OCI-M2 (cell line): ENCODE data around the gene CALB2.

Experiments used
- DNase-seq: peaks from one replicate; lab custom pipeline; 2025; ENCODE audit not compliant: unreplicated experiment; lab: John Stamatoyannopoulos, UW

Gene CALB2

DNA sequence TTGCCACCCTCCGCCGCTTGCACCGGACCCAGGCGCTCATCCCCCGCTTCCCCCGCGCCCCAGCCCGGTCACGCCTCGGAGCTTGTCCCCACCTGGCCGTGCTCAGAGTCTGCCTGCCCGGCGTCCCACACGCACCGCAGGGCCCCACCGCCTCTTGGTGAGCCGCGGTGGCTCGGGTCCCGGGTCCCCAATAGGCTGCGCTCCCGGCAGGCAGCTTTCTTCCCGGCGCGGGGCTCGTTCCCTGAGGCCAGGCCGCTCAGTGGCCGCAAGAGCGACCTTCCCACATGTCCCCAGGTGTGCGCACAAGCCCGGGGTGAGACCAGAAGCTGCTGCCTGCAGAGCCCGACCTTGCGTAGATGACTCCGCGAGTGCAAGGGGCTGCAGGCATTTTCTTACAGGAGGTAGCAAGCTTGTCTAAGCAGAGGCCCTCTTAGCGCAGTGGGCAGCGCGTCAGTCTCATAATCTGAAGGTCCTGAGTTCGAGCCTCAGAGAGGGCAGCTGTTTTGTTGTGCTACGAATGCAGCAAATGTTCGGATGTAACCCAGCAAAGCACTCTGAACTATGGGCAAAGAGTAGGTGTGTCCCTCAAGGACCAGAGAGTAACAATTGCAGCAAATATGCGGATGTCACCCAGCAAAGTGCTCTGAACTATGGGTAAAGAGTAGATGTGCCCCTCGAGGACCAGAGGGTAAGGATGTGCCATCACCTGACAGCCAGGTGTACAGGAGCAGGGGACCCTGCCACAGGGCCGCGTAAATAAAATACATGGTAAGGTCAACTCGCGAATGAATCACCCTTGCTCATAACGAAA is 67.8 kb downstream of the CALB2 start:
- no peak for DNase-seq

DNA sequence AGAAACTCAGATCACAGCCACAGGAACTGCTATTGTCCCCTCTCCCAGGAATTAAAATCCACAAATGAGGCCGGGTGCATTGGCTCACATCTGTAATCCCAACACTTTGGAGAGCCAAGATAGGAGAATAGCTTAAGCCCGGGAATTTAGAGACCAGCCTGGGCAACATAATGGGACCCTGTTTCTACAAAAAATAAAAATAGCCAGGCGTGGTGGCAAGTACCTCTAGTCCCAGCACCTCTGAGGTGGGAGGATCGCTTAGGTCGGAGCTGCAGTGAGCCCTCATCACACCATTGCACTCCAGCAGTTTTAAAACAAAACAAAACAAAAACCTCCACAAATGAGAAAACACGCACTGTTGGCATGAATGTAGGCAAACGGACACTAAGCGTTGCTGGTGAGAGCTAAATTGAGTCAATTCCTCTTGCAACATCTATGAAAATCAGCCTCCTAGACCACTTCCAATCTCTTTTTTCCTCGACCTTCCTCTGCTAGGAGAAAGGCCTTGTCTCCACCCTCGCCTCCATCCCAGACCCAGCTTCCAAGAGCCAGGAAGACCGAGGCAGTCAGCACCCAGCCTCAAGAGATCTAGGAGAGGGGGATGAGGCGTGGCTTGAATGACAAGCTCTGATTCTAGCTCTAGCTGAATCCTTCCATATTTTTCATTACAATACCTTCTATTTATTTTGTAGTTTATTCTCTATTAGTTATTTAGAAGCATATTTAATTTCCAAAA is 68.5 kb downstream of the CALB2 start:
- DNase-seq = no peak

DNA sequence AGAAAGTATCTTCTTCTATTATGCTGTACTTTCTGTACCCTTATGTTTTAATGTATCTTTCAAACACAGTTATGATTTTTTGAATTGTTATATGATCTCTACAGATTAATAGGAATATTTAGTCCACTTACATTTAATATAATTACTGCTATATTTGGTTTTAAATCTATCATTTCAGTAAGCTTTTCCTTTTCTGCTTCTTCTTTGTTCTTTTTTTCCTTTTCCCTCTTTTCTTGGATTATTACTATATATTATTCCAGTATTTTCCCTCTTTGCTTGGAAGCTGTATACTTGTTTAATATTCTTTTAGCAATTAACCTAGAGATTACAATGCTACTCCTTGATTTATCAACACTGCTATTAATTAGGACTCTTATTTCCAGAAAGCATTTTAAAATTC is 69.9 kb downstream of the CALB2 start:
- no peak for DNase-seq

- DNase-seq = no peak
Measured at GRCh38 chr16:71428883-71429282, 70.4 kb downstream of the CALB2 start.

DNA sequence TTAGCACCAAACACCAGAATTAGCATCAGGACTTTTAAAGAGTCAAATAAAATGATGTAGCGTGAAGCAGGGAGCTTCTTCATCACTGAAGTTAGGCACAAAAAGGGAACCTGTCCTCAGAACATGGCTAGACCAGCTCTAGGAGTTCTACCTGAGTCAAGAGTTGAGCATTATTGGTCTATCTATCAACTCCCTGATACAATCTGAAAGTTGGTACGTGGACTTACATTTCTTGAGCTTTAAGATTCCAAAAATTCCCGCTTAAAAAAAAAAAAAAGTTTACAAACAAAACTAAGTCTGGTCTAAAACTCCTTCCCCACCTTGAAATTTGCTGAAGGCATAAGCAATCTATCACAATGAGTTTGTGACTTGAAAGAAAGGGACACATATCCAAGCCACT is 71.1 kb downstream of the CALB2 start:
- DNase-seq = no peak

GRCh38 chr16:71430744-71431143 is 72.2 kb downstream of the CALB2 start:
- no peak for DNase-seq

GRCh38 chr16:71431176-71431575 is 72.7 kb downstream of the CALB2 start:
- no peak for DNase-seq

DNA sequence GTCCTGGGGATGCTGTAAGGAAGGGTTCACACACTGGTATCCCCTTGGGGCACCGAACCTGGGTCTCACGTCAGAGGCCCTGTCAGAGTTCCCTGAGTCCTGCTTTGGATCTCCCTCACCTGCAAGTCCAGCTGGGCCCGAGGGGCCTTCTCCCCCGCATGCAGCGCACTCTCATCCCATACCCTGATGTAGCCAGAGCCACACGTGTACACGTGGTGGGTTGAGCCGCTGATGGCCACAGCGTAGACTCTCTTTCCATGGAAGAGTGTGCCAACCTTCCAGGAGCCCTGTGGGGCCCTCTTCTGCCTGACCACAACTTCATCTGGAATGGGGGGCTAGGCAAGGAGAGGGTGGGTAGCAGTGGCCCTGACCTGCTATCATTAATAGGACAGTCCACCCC is 73.5 kb downstream of the CALB2 start:
- no peak for DNase-seq

- no peak for DNase-seq
Measured at GRCh38 chr16:71432906-71433305, 74.4 kb downstream of the CALB2 start.

DNA sequence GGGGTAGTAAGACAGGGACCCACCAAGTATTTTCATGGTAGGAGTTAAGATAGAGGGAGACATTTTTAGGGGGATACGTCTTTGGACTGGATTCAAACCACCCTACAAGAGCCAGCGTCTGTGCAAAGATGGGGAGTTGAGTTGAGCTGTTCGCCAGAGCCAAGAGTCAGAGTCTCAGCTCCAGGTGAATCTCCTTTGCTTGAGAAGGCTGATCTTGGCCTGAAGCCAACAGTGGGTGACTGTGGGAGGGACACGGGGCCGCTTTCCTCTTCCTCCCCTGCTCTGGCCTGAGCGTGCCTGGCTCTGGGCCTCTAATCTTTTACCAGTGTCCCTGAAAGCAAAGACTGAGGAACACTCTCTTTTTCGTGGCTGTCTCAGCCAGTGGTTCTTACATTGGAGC is 78.0 kb downstream of the CALB2 start:
- DNase-seq = no peak

DNA sequence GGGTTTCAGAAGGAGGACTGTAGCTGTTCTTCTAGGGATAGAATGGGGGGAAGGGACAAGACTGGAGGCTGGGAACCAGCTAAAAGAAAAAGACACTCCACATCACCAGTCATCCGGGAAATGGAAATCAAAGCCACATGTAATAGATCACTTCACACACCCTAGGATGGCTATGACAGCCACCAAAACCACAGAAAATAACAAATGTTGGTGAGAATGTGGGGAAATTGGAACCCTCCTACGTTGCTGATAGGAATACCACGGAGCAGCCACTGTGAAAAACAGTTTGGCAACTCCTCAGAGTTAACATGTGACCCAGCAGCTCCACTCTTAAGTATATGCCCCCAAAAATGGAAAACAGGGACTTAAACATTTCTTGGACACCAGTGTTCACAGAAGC is 81.0 kb downstream of the CALB2 start:
- DNase-seq = no peak
